LHCN-M2 (cell line): Measurements from ENCODE around the gene KCNJ12. TPM values are rescaled to one million over a fixed set of nuclear protein-coding genes. Genes with fewer than 3 reads are reported as not detected.

Source experiments
- total RNA-seq: library from RNA; depleted of rRNA; stranded (reverse); fragments of >200 nt; gene quantifications from 2 replicates; pipeline ENCODE4 v1.2.3, GENCODE V29; 2014; rRNA removed

Gene KCNJ12
- total RNA-seq, 1 experiment from 2014 or later = 0.98 TPM

Other genes with a start within 250 kb of the KCNJ12 start
- 16.8 and 17.6 TPM in 2 replicates for gene DHRS7B, start 249.4 kb upstream of the KCNJ12 start, total RNA-seq
- 23.4 and 26.2 TPM in 2 replicates for gene TMEM11, start 162.2 kb upstream of the KCNJ12 start, total RNA-seq
- 2.3 and 4.3 TPM in 2 replicates for gene NATD1, start 122.9 kb upstream of the KCNJ12 start, total RNA-seq
- 19.3 and 28.8 TPM in 2 replicates for gene MAP2K3, start 91.6 kb upstream of the KCNJ12 start, total RNA-seq